Measurements from ENCODE around the gene MRPL42. TPM values are rescaled to one million over a fixed set of nuclear protein-coding genes. Genes with fewer than 3 reads are reported as not detected.

MRPL42 gene
- total RNA-seq, 6 experiments from 2014 or later = 25.8 to 44.5 (median 32.1) TPM

GRCh38 chr12:93563807-93564538 is 96.7 kb downstream of the MRPL42 start:
- peak overlapping the region; percentile 26 to 86 (median 83) for H3K27ac ChIP-seq
- WGBS (ENCODE audit: insufficient coverage, low coverage, low lambda C conversion rate, missing lambda C conversion rate) = 20% methylated on average over 5 of the region's 6 CpGs
- DNase-seq (peak; percentile 78 to 90 (median 82)), ATAC-seq (peak; percentile 88 to 98 (median 96))
- no peaks in the 10 kb centered on the region for H3K27me3 ChIP-seq
- TF ChIP-seq POLR2A (IDR thresholded peaks at IDR 0.05) = peak; percentile 32
- TF ChIP-seq, protein P1, sequence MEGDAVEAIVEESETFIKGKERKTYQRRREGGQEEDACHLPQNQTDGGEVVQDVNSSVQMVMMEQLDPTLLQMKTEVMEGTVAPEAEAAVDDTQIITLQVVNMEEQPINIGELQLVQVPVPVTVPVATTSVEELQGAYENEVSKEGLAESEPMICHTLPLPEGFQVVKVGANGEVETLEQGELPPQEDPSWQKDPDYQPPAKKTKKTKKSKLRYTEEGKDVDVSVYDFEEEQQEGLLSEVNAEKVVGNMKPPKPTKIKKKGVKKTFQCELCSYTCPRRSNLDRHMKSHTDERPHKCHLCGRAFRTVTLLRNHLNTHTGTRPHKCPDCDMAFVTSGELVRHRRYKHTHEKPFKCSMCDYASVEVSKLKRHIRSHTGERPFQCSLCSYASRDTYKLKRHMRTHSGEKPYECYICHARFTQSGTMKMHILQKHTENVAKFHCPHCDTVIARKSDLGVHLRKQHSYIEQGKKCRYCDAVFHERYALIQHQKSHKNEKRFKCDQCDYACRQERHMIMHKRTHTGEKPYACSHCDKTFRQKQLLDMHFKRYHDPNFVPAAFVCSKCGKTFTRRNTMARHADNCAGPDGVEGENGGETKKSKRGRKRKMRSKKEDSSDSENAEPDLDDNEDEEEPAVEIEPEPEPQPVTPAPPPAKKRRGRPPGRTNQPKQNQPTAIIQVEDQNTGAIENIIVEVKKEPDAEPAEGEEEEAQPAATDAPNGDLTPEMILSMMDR (IDR thresholded peaks at IDR 0.05) = peak in 3 of 4 donors; percentile 7 to 35 (median 22)
- no peaks in the 10 kb centered on the region for H3K9me3 ChIP-seq
- intact Hi-C loops (cut with DNase I) = no loop called here
- H3K4me1 ChIP-seq = peaks cover 0 to 38% (median 13%) of the 10 kb centered on the region in 4 donors
- H3K4me3 ChIP-seq = no peak overlapping the region
- H3K36me3 ChIP-seq = no peaks in the 10 kb centered on the region

DNA sequence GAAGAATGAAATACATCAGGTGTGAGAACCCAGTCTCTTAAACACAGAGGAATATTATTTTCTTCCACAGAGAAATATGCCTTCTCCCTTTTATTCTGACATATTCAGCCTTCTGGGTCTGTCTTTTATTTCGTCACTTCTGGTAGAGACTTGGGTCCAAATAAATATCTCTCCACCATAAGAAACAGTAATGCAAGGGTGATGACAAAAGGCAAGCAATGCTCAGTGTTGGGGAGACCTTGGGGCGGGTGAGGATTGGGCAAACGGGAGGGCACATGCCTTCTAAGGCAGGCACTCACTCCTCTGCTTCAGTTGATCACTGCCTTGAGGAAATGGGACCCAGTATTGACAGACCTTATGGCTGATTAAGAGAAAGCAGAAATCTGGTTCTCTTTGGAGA is 98.4 kb downstream of the MRPL42 start:
- DNase-seq (no peak), ATAC-seq (no peak)
- 90% methylated on average over 3 of the region's 3 CpGs for WGBS (ENCODE audit: insufficient coverage, low coverage, low lambda C conversion rate, missing lambda C conversion rate)
- Histone ChIP-seq H3K36me3 (no peaks in the 10 kb centered on the region), H3K27me3 (no peaks in the 10 kb centered on the region), H3K9me3 (no peaks in the 10 kb centered on the region), H3K4me1 (peaks cover 0 to 38% (median 16%) of the 10 kb centered on the region in 4 donors), H3K27ac (no peak overlapping the region), H3K4me3 (no peak overlapping the region)
- intact Hi-C loops (cut with DNase I) = loop anchor here in 1 of 2 donors (5.0 kb wide), 1 partner anchor 537 kb away; no protein-coding TSS in a partner anchor
- TF ChIP-seq, protein P1 (IDR thresholded peaks at IDR 0.05) = no peak
- TF ChIP-seq POLR2A (IDR thresholded peaks at IDR 0.05) = no peak

Small RNAs within 50 kb of the gene (small RNA-seq; reads per million reads assigned to genes)
- 0 reads per million in 2 experiments for gene RF00019

Other genes with a start within 250 kb of the MRPL42 start
- 10 to 100 TPM; 13.1 to 23.1 (median 20.3) TPM for gene NUDT4, start 89.6 kb upstream of the MRPL42 start, total RNA-seq
- 10 to 100 TPM; 22.0 to 36.2 (median 28.6) TPM for gene UBE2N, start 25.6 kb upstream of the MRPL42 start, total RNA-seq
- gene SOCS2, start 105.2 kb downstream of the MRPL42 start, total RNA-seq = 10 to 100 TPM in 4 of 6 experiments, 1 to 10 TPM in 1, under 1 TPM in 1; 0.75 to 17.4 (median 12.7) TPM
- gene CRADD, start 209.9 kb downstream of the MRPL42 start, total RNA-seq = 10 to 100 TPM; 17.2 to 65.3 (median 30.8) TPM